Activated T-helper 1 cell treated with Interleukin-2 at 50 U/mL for 16 hours (primary cell): ENCODE measurements around the gene CDYL2.

Experiments used
- DNase-seq: peaks from one replicate; pipeline ENCODE4 v3.0.0-alpha.2; 2020; ENCODE audit warnings: low read depth

The CDYL2 gene

GRCh38 chr16:80594756-80595155, 209.6 kb downstream of the CDYL2 start:
- DNase-seq: no peak

- DNase-seq: no peak
These were observed 212.1 kb downstream of the CDYL2 start for GRCh38 chr16:80592273-80592672.

GRCh38 chr16:80591071-80591915, 213.1 kb downstream of the CDYL2 start:
- DNase-seq: no peak

GRCh38 chr16:80587071-80587470, 217.3 kb downstream of the CDYL2 start:
- DNase-seq: no peak

DNA sequence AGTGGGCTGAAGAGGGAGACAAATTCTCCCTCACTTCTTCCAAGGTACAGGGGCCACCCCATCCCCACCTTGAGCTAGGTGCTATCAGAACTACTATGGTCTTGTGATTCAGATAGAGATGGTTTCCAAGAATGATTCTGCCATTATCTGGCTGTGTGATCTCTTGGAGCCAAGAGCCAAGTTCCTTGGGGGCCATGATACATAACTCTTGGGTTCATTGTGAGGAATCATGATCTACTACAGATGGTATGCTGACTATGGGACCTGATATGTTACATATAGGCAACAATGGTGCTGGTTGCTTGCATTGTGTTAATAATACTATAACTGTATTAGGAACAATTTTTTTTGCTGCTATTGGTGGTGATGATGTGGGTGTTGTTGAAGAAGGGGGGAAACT, 217.9 kb downstream of the CDYL2 start:
- DNase-seq: no peak

- no peak for DNase-seq
These were observed 218.6 kb downstream of the CDYL2 start for GRCh38 chr16:80585764-80586163.

- DNase-seq: no peak
These were observed 220.9 kb downstream of the CDYL2 start for GRCh38 chr16:80583466-80583865.

- peak; percentile 35 for DNase-seq
These were observed 224.1 kb downstream of the CDYL2 start for GRCh38 chr16:80580109-80580832.

DNA sequence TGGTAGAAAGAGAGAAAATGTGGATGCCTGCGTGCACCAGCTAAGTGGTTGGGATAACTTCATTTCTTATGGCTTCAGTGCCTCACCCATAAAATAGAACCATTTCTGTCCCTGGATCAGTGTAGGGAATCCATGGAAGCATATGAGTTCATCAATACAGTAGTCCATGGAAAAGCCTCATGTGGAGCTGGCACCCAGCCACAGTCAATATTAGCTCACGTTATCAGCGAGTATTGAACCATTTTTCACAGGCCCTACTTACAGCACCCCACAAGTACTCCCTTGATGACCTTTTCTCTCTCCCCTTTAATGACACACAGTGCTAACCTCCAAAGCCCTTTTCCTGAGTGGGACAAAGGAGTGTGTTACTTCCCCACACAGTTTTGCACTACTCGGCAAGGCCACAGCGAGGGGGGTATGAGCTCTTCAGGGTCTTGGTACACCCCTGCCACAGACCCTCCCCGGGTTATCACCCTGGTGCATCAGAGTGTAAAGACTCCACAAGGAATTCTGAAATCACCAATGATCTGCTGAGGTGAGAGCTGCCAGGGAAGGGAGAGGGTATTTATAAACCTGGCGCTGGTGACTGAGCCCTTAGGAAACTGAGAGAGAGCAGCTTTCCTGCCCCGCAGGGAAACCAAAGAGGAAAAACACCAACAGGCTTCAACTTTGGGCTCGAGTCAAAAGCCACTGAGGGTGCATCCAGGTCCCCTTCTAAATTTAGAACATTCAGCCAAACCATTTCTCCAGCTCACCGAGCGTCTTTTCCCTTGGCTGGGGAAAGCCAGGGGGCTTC, 226.7 kb downstream of the CDYL2 start:
- DNase-seq: no peak

DNA sequence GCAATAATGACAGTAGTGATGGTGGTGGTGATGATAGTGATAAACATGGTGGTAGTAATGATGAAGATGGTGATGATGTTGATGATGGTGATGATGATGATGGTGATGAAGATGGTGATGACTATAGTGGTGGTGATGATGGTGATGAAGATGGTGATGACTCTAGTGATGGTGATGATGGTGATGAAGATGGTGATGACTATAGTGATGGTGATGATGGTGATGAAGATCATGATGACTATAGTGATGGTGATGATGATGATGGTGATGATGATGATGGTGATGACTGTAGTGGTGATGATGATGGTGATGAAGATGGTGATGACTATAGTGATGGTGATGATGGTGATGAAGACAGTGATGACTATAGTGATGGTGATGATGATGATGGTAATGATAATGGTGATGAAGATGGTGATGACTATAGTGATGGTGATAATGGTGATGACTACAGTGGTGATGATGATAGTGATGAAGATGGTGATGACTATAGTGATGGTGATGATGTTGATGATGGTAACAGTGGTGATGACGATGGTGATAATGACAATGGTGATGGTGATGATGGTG, 228.0 kb downstream of the CDYL2 start:
- no peak for DNase-seq

GRCh38 chr16:80573700-80574120, 230.7 kb downstream of the CDYL2 start:
- DNase-seq: no peak

DNA sequence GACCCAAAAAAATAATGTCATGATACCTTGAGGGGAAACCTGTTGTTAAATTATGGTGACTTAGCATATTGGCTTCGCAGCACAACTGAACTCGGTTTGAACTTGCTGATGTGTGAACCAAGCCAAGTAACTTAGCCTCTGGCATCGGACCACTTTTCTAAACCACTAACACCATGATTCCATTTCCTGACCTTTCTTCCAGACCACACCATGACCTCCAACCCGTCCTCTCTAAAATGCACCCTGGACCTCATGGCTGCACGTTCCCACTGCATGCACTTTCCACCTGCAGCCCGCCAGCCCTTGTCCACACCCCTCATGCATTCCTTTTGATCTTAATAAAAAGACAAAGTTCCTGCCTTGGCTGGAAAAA, 234.3 kb downstream of the CDYL2 start:
- DNase-seq: no peak

DNA sequence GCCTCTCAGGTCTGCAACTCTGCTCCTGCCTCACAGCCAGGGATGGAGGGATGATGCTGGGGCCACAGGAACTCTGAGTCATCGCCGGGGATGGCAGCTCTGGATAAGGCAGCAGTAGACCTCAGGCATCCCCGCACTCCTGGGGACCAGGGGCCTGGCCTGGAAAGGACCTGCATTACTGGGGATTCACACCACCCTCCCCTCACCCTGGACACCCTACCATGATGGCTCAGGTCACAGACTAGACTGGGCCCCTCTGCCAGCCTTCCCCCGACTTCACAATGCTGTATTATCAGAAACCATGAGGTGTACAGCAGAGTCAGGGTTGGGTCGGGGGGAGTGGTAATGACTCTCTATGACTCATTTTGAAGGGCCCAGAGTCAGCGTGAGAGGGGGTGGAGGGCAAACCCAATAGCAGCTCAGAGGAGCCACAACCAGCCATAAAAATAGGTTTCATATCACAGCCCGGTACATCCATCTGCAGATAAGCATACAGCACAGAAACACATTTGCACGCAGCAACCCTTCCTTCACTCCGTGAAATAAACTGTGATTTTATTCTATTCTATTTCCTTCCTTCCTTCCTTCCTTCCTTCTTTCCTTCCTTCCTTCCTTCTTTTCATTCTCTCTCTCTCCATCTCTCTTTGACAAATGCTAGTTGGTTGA, 234.8 kb downstream of the CDYL2 start:
- peak; percentile 37 for DNase-seq

- DNase-seq: no peak
These were observed 240.0 kb downstream of the CDYL2 start for GRCh38 chr16:80564394-80564793.

DNA sequence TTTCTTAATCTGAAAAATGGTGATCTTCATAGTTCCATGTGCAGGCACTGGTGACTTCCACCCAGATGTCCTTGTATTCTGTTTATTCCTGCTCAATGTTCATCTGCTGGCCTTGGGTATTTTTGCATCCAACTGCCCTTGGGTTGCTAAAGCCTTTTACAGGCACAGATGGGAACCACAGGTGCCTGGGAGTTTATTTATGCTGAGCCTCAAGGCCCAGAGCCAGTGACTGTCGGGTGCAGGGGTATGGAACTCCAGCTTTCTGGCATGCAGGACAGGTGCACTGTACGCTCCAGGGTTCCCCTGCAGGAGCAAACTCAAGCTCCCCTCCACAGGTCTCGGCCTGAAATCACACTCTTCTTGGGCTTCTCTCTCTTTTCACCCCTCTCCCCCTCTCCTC, 241.3 kb downstream of the CDYL2 start:
- no peak for DNase-seq

DNA sequence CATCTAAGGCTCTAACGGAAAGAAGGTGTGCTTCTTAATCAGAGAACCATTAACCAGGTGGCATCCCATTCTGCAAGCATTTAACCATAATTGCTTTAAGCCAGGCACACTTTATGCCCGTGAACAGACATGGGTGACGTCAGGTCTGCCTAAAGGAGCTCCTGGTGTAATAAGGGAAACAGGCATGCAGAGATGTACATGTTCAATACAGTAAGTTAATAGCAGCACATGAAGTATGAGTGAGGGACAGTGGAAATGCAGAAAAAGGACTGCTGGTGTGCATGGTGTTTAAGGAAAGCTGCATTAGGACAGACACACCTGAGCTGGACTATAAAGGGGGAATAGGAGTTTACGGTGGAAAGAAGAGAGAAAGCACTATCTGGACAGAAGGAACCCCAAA, 245.0 kb downstream of the CDYL2 start:
- DNase-seq: no peak

DNA sequence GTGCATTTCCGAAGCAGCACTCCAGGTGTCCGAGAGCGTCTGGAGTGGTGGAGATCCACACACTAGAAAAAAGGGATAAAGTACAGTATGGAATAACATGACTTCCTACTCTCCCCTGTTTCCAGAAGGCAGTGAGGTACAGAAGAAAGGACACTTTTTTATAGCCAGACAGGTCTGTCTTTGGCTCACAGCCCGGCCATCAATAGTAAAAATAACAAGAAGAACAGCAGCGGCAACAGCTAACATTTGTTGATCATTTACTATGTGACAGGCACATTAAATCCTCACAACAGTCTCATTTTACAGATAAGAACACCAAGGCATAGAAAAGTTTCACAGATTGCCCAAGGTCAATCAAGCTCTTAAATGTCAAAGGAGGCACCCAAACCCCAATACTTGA, 247.4 kb downstream of the CDYL2 start:
- no peak for DNase-seq

DNA sequence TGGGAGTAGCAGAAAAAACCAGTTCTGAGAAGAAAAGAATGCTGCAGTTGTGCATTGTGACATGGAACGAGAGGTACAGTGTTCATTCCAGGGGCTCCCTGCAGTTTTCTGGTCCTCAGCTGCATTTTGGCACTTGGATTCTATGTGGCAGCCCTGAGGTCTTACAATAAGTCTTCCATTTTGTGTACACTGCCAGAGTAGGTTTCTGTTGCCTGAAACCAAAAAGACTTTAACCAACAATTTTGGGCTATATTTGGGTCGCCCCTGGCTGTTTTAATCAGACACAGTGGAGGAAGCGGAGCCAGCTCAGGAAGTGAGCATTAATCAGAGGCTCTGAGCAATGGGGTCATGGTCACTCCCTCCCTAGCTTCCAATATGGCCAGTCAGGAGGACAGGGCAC, 247.9 kb downstream of the CDYL2 start:
- no peak for DNase-seq

GRCh38 chr16:80554033-80554432, 250.4 kb downstream of the CDYL2 start:
- no peak for DNase-seq

- DNase-seq: no peak
These were observed 252.1 kb downstream of the CDYL2 start for GRCh38 chr16:80552277-80552676.
